Ishikawa (cell line): ENCODE data around the gene ACBD3.

Experiments
- CEBPB ChIP-seq: IDR thresholded peaks from 2 replicates; pipeline ENCODE4 v1.6.1; 2012
- CREB1 ChIP-seq: IDR thresholded peaks from 2 replicates; pipeline ENCODE4 v1.6.1; 2012; ENCODE audit warnings: low read depth
- EGR1 ChIP-seq: IDR thresholded peaks from 2 replicates; pipeline ENCODE4 v1.6.1; 2012
- EP300 ChIP-seq: IDR thresholded peaks from 2 replicates; pipeline ENCODE4 v1.6.1; 2012; ENCODE audit warnings: borderline replicate concordance
- FOXM1 ChIP-seq: IDR thresholded peaks from 2 replicates; pipeline ENCODE4 v1.6.1; 2012; ENCODE audit warnings: low read depth, borderline replicate concordance
- MAX ChIP-seq: IDR thresholded peaks from 2 replicates; pipeline ENCODE4 v1.6.1; 2012
- RAD21 ChIP-seq: IDR thresholded peaks from 2 replicates; pipeline ENCODE4 v1.6.1; 2012; ENCODE audit warnings: low read depth
- REST ChIP-seq: IDR thresholded peaks from 2 replicates; pipeline ENCODE4 v1.6.1; 2012; ENCODE audit warnings: low read depth, mild to moderate bottlenecking
- TAF1 ChIP-seq: IDR thresholded peaks from 2 replicates; pipeline ENCODE4 v1.6.1; 2012; ENCODE audit warnings: low read depth, mild to moderate bottlenecking
- TCF12 ChIP-seq: IDR thresholded peaks from 2 replicates; pipeline ENCODE4 v1.6.1; 2012; ENCODE audit warnings: low read depth
- YY1 ChIP-seq: IDR thresholded peaks from 2 replicates; pipeline ENCODE4 v1.6.1; 2012; ENCODE audit warnings: low read depth

GRCh38 chr1:226111883-226112261 lies 74.7 kb downstream of the ACBD3 start:
- no peak for TF ChIP-seq FOXM1
- no peak for TF ChIP-seq EP300
- no peak for TF ChIP-seq EGR1
- TF ChIP-seq TCF12, result no peak
- TF ChIP-seq CEBPB, result no peak
- no peak for TF ChIP-seq MAX
- TF ChIP-seq RAD21, result no peak
- TF ChIP-seq YY1, result no peak
- TF ChIP-seq REST, result no peak
- TF ChIP-seq TAF1, result no peak
- no peak for TF ChIP-seq CREB1
